Endometrial microvascular endothelial cells (primary cell): ENCODE measurements around the gene CALD1. TPM values are rescaled to one million over a fixed set of nuclear protein-coding genes. Genes with fewer than 3 reads are reported as not detected.

ENCODE experiments used
- in situ Hi-C: cut with HindIII; loops from 2 replicates; pipeline ENCODE4 v1.10.0; 2017; ENCODE audit warnings: low sequenced_read_pairs, low pct_unique_long_range_greater_than_20kb; ENCODE audit errors: inconsistent ontology term
- total RNA-seq: library from RNA; depleted of rRNA; stranded (reverse); fragments of >200 nt; gene quantifications from one replicate; pipeline ENCODE4 v1.2.3, GENCODE V29; 2015; ENCODE audit errors: inconsistent ontology term

CALD1 gene
- total RNA-seq, 1 donor from 2014 or later = 146 TPM

DNA sequence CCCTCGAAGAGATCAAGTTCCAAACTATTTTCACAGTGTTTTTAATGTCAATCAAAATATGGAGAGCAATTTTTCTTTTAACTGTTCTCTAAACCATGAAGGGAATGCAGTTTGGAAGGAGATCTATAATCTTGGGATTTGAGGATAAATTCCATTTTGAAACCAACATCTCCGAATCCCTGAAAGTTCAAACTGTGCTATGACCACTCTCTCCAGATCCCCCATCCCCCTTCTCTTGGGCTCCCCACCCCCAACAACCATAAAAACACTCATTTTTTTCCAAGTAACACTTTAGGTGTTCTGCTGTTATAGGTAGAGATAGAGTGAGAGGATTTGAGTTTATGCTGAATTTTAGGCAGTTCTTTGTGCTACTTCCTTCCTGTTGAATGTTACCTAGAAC, 1.7 kb downstream of the CALD1 start:
- in situ Hi-C loops = no loop called here

GRCh38 chr7:134782121-134782623, 2.7 kb downstream of the CALD1 start:
- in situ Hi-C loops = no loop called here

- in situ Hi-C loops = no loop called here
Measured at GRCh38 chr7:134783294-134784069, 4.0 kb downstream of the CALD1 start.

GRCh38 chr7:134784251-134785049, 5.0 kb downstream of the CALD1 start:
- in situ Hi-C loops = no loop called here

- in situ Hi-C loops = no loop called here
Measured at GRCh38 chr7:134785842-134786241, 6.4 kb downstream of the CALD1 start.

DNA sequence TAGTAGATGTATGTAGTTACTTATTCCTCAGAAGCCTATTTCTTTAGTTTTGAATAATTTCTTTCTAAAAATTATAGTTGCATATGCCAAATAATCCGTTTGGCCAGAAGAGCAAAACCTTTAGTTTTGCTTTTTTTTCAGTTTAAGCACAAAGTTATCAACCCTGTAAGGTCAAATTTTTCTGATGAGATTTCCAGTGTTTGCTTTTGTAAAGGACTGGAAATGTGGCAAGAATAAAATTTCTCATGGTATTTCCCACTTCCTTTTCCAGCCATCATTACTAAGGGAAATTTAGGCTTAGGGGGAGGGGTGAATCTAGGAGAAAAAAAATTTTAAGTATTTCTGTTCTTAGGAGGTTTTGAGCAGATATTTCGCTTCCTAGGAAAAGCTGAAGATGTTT, 7.6 kb downstream of the CALD1 start:
- in situ Hi-C loops = no loop called here

DNA sequence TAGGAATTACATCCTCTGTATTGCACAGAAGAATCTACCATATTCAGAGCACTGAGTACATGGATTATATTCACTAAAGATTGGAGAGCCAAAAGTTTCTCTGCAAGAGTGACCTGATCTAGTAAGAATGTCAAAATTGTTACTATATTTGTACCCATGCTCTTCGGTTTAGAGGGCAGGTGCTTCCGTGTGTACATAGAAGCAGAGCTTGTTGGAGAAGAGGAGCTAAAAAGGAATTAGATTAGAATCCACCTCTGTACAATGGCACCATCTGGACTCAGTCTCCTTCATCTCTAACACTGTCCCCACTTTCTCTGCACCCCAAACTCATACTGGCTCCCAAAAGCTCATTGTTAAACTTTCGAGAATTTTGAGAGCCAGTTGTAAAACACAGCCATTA, 8.3 kb downstream of the CALD1 start:
- in situ Hi-C loops = no loop called here

DNA sequence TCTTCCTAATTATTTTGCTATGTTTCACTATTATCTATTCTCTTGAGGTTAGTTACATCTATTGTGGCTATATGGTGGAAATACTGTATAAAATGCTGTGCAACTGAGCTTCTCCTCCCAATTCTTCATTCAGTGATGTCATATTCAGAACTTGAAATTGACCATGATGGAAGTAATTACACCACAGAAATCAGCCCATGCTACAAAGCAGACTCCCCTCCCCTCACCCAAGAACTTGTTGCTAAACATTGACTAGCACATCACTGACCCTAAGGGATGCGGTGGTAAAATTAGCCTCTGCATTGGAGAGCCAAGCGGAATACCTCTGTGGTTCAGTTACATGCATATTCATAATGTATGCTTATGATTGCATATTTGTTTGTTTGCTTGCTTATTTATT, 8.8 kb downstream of the CALD1 start:
- in situ Hi-C loops = no loop called here

DNA sequence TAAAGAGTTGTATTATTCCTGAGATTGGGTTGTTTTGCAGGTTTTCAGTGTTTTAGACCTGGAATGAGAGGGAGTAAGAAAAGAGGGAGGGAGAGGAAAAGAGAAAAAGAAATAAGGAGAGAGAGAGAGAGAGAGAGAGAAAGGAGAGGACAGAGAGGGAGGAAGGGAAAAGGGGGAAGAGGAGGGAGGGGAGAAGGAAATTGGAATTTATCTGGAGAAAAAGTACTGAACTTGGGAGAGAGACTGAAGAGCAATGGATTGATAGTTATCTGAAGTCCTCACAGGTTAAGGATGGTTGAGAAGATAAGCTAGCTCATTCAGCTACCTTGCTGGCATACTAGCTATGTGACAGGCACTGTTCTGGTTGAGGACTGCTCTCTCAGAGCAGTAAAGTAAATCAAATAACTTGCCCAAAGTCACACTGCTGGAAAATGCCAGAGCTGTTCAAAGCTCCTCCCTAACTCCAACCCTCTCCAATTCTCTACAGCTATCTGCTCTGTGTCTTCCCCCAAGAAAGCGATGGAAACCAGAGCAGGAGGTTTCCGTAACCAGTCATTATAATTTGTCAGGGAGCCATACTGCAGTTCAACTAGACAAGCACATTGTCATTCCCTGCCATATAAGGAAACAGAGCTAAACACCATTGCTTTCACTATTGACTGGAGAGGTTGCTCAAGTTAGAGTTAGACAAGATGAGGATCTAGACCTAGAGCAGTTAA, 10.7 kb downstream of the CALD1 start:
- in situ Hi-C loops = no loop called here

DNA sequence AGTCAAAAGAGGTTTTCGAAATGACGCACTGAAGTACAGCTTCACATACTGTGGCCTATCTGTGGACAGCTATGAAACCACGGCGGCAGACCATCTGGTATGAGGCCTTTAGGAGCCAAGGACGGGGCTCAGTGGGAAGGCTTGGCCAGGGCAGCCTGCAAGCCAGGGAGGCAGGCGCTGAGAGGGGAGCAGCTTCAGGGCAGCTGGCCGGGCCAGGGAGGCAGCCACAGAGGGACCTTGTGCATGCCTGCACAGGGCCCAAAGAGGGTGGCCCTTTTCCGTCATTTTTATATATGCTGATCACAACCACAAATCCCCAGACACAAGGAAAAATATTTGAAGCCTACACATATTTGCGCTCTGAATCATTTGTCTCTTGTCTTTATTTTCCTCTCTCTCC, 13.5 kb downstream of the CALD1 start:
- in situ Hi-C loops = no loop called here

GRCh38 chr7:134795231-134795630, 15.8 kb downstream of the CALD1 start:
- in situ Hi-C loops = no loop called here

- in situ Hi-C loops = no loop called here
Measured at GRCh38 chr7:134798155-134798554, 18.7 kb downstream of the CALD1 start.

DNA sequence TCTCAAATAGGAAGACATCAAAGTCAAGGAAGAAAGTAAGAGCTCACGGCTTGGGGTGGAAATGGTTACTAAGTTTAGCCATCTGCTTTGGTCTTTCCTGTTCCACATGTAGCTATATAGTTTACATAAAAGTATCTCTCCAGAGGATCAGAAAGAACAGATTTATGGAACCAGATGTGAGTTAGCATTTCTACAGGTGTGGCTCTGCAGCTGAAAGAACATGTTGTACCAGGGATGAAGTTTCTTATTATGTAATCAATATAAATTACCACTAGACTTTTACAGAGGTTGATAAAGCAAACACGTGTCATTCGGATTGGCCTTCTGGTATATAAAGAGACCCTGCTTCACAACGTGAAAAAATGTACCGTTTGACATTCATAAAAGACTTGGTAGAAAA, 19.9 kb downstream of the CALD1 start:
- in situ Hi-C loops = no loop called here

- in situ Hi-C loops = no loop called here
Measured at GRCh38 chr7:134802762-134803161, 23.3 kb downstream of the CALD1 start.

DNA sequence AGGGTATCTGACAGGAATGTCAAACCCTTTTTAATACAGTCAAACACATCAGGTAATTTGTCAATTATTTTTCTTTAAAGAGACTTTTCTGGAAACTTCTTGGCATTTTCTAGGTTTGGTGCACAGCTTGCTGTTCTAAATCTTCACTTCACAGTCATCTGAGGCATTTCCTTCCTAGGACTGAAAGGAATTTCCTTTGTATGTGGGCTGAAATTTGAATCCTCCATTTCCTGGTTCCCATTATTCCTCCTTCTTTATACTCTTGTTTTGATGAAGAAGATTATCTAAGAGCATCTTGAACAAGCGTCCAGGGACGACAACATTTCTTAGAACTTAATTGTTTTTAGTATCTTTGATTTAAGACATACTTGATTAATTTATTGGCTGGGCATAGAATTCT, 24.9 kb downstream of the CALD1 start:
- in situ Hi-C loops = no loop called here

DNA sequence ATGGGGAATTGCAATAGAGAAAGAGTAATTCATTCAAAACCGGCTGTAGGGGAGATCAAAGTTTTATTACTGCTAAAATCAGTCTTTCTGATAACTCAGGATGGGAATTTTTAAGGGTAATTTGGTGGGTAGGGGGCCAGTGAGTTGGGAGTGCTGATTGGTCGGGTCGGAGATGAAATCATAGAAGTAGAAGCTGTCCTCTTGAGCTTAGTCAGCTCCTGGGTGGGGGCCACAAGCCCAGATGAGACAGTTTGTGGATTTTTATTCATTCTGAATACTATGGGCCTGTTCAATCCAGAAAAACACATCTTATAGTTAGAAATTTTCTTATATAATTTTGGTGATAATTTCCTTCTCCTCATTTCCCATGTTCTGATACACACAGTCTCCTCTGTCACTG, 25.4 kb downstream of the CALD1 start:
- in situ Hi-C loops = no loop called here

- in situ Hi-C loops = no loop called here
Measured at GRCh38 chr7:134806197-134806596, 26.8 kb downstream of the CALD1 start.

- in situ Hi-C loops = no loop called here
Measured at GRCh38 chr7:134809616-134810015, 30.2 kb downstream of the CALD1 start.

- in situ Hi-C loops = no loop called here
Measured at GRCh38 chr7:134811765-134812164, 32.3 kb downstream of the CALD1 start.
